NCI-H345 treated with DMSO at 0.1 percent for 48 hours (cell line): Measurements from ENCODE around the gene PSME3.
"Not testable (repeated sequence)": the region's sequence is repeated elsewhere in the genome, so short reads cannot be mapped to it uniquely, and the experiment has no call there.

Experiments
- DNase-seq: peaks from one replicate; lab custom pipeline; 2025; ENCODE audit not compliant: unreplicated experiment; lab: John Stamatoyannopoulos, UW

The PSME3 gene

GRCh38 chr17:42849451-42850181, 16.4 kb downstream of the PSME3 start:
- DNase-seq, result no peak

- no peak for DNase-seq
Measured at GRCh38 chr17:42850954-42851353, 17.8 kb downstream of the PSME3 start, which contains the start of gene AOC3. Gene AOC3 (plus strand): TSS chr17:42851199. CDS start chr17:42851344, 145 bp downstream.

- DNase-seq, result not testable (repeated sequence)
Measured at GRCh38 chr17:42851371-42852240, 18.4 kb downstream of the PSME3 start.

GRCh38 chr17:42852351-42852750, 19.2 kb downstream of the PSME3 start:
- no peak for DNase-seq

GRCh38 chr17:42853004-42853403, 19.8 kb downstream of the PSME3 start:
- DNase-seq, result no peak

- no peak for DNase-seq
Measured at GRCh38 chr17:42853597-42853967, 20.4 kb downstream of the PSME3 start.

GRCh38 chr17:42853968-42854790, 21.0 kb downstream of the PSME3 start:
- no peak for DNase-seq

- DNase-seq, result no peak
Measured at GRCh38 chr17:42855048-42855596, 21.9 kb downstream of the PSME3 start.

GRCh38 chr17:42856093-42856492, 22.9 kb downstream of the PSME3 start:
- DNase-seq, result not testable (repeated sequence)

- not testable (repeated sequence) for DNase-seq
Measured at GRCh38 chr17:42856516-42856915, 23.3 kb downstream of the PSME3 start.

- DNase-seq, result no peak
Measured at GRCh38 chr17:42857389-42857788, 24.2 kb downstream of the PSME3 start.

- no peak for DNase-seq
Measured at GRCh38 chr17:42865638-42866094, 32.5 kb downstream of the PSME3 start.

- no peak for DNase-seq
Measured at GRCh38 chr17:42866216-42866615, 33.0 kb downstream of the PSME3 start.

GRCh38 chr17:42866631-42867575, 33.7 kb downstream of the PSME3 start:
- DNase-seq, result no peak

GRCh38 chr17:42867694-42868261, 34.6 kb downstream of the PSME3 start:
- not testable (repeated sequence) for DNase-seq

- DNase-seq, result no peak
Measured at GRCh38 chr17:42868338-42868737, 35.1 kb downstream of the PSME3 start.

- DNase-seq, result no peak
Measured at GRCh38 chr17:42871647-42872046, 38.5 kb downstream of the PSME3 start.

GRCh38 chr17:42872251-42872965, 39.2 kb downstream of the PSME3 start:
- no peak for DNase-seq

GRCh38 chr17:42873315-42873714, 40.1 kb downstream of the PSME3 start:
- no peak for DNase-seq
